ENCODE measurements around the gene RNF166. TPM values are rescaled to one million over a fixed set of nuclear protein-coding genes. Genes with fewer than 3 reads are reported as not detected.

The RNF166 gene
- total and polyA plus RNA-seq, 2 donors (not counting 3 experiments of a cell fraction or from before 2014, with no cell fraction given): 27.6 to 38.8 TPM

- dilution Hi-C loops (cut with MboI; ENCODE audit: extremely low pct_ligation_motif_present, low sequenced_read_pairs) (no loop called here), intact Hi-C loops (cut with micrococcal nuclease) (no loop called here)
- Histone ChIP-seq H3K27ac (ENCODE audit: insufficient read depth, low read depth, low read length) (no peak overlapping the region), H3K4me1 (ENCODE audit: control insufficient read depth, extremely low read depth, insufficient read depth, low read length) (no peaks in the 10 kb centered on the region), H3K9me3 (replicated peaks; ENCODE audit: control insufficient read depth, insufficient read depth, low read length) (no peaks in the 10 kb centered on the region), H3K4me3 (replicated peaks in 1 of 3; ENCODE audit: insufficient read depth in 1 of 3, low read depth in 1 of 3, low read length in 3 of 3) (no peak overlapping the region), H3K4me2 (ENCODE audit: insufficient read depth, low read length) (no peak overlapping the region), H3K79me2 (ENCODE audit: control insufficient read depth, insufficient read depth, low read length) (no peaks in the 10 kb centered on the region), H3K9ac (replicated peaks; ENCODE audit: extremely low read depth, insufficient read depth, low read length) (no peak overlapping the region), H2AFZ (ENCODE audit: low read depth, low read length) (no peak overlapping the region), H3K27me3 (ENCODE audit: control insufficient read depth in 2 of 2, insufficient read depth in 2 of 2, low read length in 2 of 2) (no peaks in the 10 kb centered on the region), H3K9me1 (replicated peaks; ENCODE audit: control insufficient read depth, extremely low read depth, insufficient read depth, low read length) (no peaks in the 10 kb centered on the region), H4K20me1 (replicated peaks; ENCODE audit: control insufficient read depth, extremely low read depth, insufficient read depth, low read length) (no peaks in the 10 kb centered on the region), H3K36me3 (ENCODE audit: control insufficient read depth in 2 of 2, extremely low read depth in 1 of 2, insufficient read depth in 2 of 2, low read length in 2 of 2) (peaks cover 20 to 87% of the 10 kb centered on the region in 2 experiments)
- TF ChIP-seq EZH2 (IDR thresholded peaks at IDR 0.05; ENCODE audit: borderline replicate concordance, low read depth, low read length, severe bottlenecking) (no peak), MYC (IDR thresholded peaks at IDR 0.05; ENCODE audit: low read depth, low read length) (no peak), MAX (IDR thresholded peaks at IDR 0.05; ENCODE audit: insufficient read depth, insufficient read length) (no peak), POLR2AphosphoS5 (IDR thresholded peaks at IDR 0.05; ENCODE audit: insufficient read depth, low read depth, low read length) (no peak), POLR2A (IDR thresholded peaks at IDR 0.05; ENCODE audit: low read depth, low read length) (no peak), CTCF (IDR thresholded peaks at IDR 0.05; ENCODE audit: extremely low read depth in 1 of 2, insufficient read depth in 1 of 2, low read depth in 1 of 2, low read length in 2 of 2) (no peak), FOS (IDR thresholded peaks at IDR 0.05; ENCODE audit: borderline replicate concordance, insufficient read depth, low read length) (no peak), JUN (IDR thresholded peaks at IDR 0.05; ENCODE audit: borderline replicate concordance, insufficient read depth, insufficient read length, low read depth) (no peak), GATA2 (IDR thresholded peaks at IDR 0.05; ENCODE audit: insufficient read depth, insufficient read length, low read depth, low read length) (no peak)
- FAIRE-seq (no peak), DNase-seq (ENCODE audit: low read depth, low spot score) (no peak)
- BruUV-seq (replicated peaks): no TSS peak
- ChIA-PET CTCF (interaction anchor here (1.2 to 4.1 kb wide), 2 partner anchors 14 to 21 kb away, joined by 4 to 19 read pairs; no protein-coding TSS in a partner anchor), POLR2A (no interaction called here)
Measured at GRCh38 chr16:88722784-88723506, 16.7 kb upstream of the RNF166 start.

All from endothelial cell of umbilical vein (primary cell).